OCI-LY3 (cell line): ENCODE results near the gene RSKR.
"Not testable (repeated sequence)": the region's sequence is repeated elsewhere in the genome, so short reads cannot be mapped to it uniquely, and the experiment has no call there.

Experiments
- H2AFZ ChIP-seq: fragments of 200-600, 300-600 bp; shearing (Covaris generic); 2 replicates; pipeline ENCODE4 v1.6.0; 2014; ENCODE audit warnings: antibody characterized with exemption, low read depth, low read length
- H3K27ac ChIP-seq: fragments of 200-600, 300-600 bp; sonication (generic); 2 replicates; pipeline ENCODE4 v1.5.1; 2014; ENCODE audit warnings: mild to moderate bottlenecking, low read length, moderate library complexity, mixed read lengths
- H3K27me3 ChIP-seq: fragments of 200-600, 300-600 bp; sonication (generic); 2 replicates; pipeline ENCODE4 v1.6.1; 2014; ENCODE audit warnings: low read depth, low read length, mixed read lengths
- H3K36me3 ChIP-seq: fragments of 200-600, 300-600 bp; sonication (generic); replicated peaks from 2 replicates; pipeline ENCODE3; 2014; ENCODE audit warnings: low read depth, low read length, mixed read lengths
- H3K4me1 ChIP-seq: fragments of 300-600, 200-600 bp; sonication (generic); 2 replicates; pipeline ENCODE4 v1.6.1; 2014; ENCODE audit warnings: low read length, mixed read lengths
- H3K4me2 ChIP-seq: fragments of 200-600, 300-600 bp; sonication (generic); 2 replicates; pipeline ENCODE4 v1.6.1; 2014; ENCODE audit warnings: low read length, mixed read lengths
- H3K4me3 ChIP-seq: fragments of 300-600, 200-600 bp; sonication (generic); 2 replicates; pipeline ENCODE4 v1.5.1; 2014; ENCODE audit warnings: antibody characterized with exemption, mild to moderate bottlenecking, low read length, moderate library complexity
- H3K79me2 ChIP-seq: fragments of 300-600, 200-600 bp; shearing (Covaris generic); 2 replicates; pipeline ENCODE4 v1.6.1; 2014; ENCODE audit warnings: mild to moderate bottlenecking, low read length, mixed read lengths
- H3K9ac ChIP-seq: fragments of 300-600, 200-600 bp; shearing (Covaris generic); 2 replicates; pipeline ENCODE4 v1.6.0; 2014; ENCODE audit warnings: mild to moderate bottlenecking, low read length, moderate library complexity
- H3K9me3 ChIP-seq: fragments of 200-600, 300-600 bp; shearing (Covaris generic); 2 replicates; pipeline ENCODE4 v1.6.1; 2014; ENCODE audit warnings: low read length, mixed read lengths; ENCODE audit not compliant: insufficient read depth
- H4K20me1 ChIP-seq: fragments of 200-600, 300-600 bp; sonication (generic); 2 replicates; pipeline ENCODE4 v1.6.1; 2016; ENCODE audit warnings: low read length, mixed read lengths; ENCODE audit not compliant: insufficient read depth
- CTCF ChIP-seq: fragments of 200-600, 300-600 bp; sonication (generic); IDR thresholded peaks from 2 replicates; pipeline ENCODE4 v1.5.1; 2014; ENCODE audit warnings: antibody characterized with exemption, low read length, low read depth
- EZH2phosphoT487 ChIP-seq: fragments of 200-600 bp; shearing (Covaris generic); IDR thresholded peaks from 2 replicates; pipeline ENCODE4 v1.6.1; 2018; ENCODE audit warnings: antibody characterized with exemption, mixed run types, low read depth

RSKR gene

GRCh38 chr17:28613931-28614381, at the start of gene RSKR:
TSS of gene RSKR (minus strand) at chr17:28614185. CDS start at chr17:28614161, 24 bp downstream.
- H3K9me3 ChIP-seq: no peaks in the 10 kb centered on the region
- no peak within 1 kb of the TSS for H3K4me2 ChIP-seq
- H3K4me1 ChIP-seq: peaks cover 15% of the 10 kb centered on the region
- TF ChIP-seq CTCF: no peak
- no peak for TF ChIP-seq EZH2phosphoT487
- H2AFZ ChIP-seq: no peak within 1 kb of the TSS
- H3K4me3 ChIP-seq: no peak within 1 kb of the TSS
- peaks cover 81% of the 10 kb centered on the region for H3K36me3 ChIP-seq
- H3K79me2 ChIP-seq: no peaks in the 10 kb centered on the region
- no peak within 1 kb of the TSS; the same call in 1 of the 2 replicates for H3K27ac ChIP-seq
- no peaks in the 10 kb centered on the region for H3K27me3 ChIP-seq
- H4K20me1 ChIP-seq: 0 out of 2 replicates have a peak, but pooled peaks cover 11% of the 10 kb centered on the region
- H3K9ac ChIP-seq: no peak within 1 kb of the TSS

GRCh38 chr17:28663723-28664122, 49.7 kb upstream of the RSKR start:
- Histone ChIP-seq H3K27ac (no peak overlapping the region), H2AFZ (no peak overlapping the region), H3K79me2 (peaks cover 89% of the 10 kb centered on the region), H3K9me3 (no peaks in the 10 kb centered on the region), H3K4me2 (no peak overlapping the region), H3K4me3 (no peak overlapping the region), H4K20me1 (peaks cover 11% of the 10 kb centered on the region), H3K4me1 (peaks cover 18% of the 10 kb centered on the region), H3K36me3 (peaks cover 29% of the 10 kb centered on the region), H3K9ac (no peak overlapping the region), H3K27me3 (no peaks in the 10 kb centered on the region)
- TF ChIP-seq EZH2phosphoT487 (no peak), CTCF (no peak)

- H2AFZ ChIP-seq: peak overlapping the region; percentile 96; the same call in 1 of the 2 replicates
- peak overlapping the region; percentile 90 for H3K4me3 ChIP-seq
- H3K27ac ChIP-seq: peak overlapping the region; percentile 93
- TF ChIP-seq EZH2phosphoT487 (no peak), CTCF (no peak)
- peaks cover 7% of the 10 kb centered on the region; the same call in 1 of the 2 replicates for H4K20me1 ChIP-seq
- H3K4me1 ChIP-seq: peaks cover 18% of the 10 kb centered on the region
- peak overlapping the region; percentile 93 for H3K4me2 ChIP-seq
- H3K9me3 ChIP-seq: no peaks in the 10 kb centered on the region
- peaks cover 81% of the 10 kb centered on the region for H3K79me2 ChIP-seq
- peaks cover 23% of the 10 kb centered on the region for H3K36me3 ChIP-seq
- no peaks in the 10 kb centered on the region for H3K27me3 ChIP-seq
- peak overlapping the region; percentile 91 for H3K9ac ChIP-seq
Observed at GRCh38 chr17:28662527-28662829, 48.5 kb upstream of the RSKR start.

- peaks cover 18% of the 10 kb centered on the region for H3K4me1 ChIP-seq
- peaks cover 23% of the 10 kb centered on the region for H3K36me3 ChIP-seq
- peak within 1 kb of the TSS; percentile 90 for H3K4me3 ChIP-seq
- TF ChIP-seq CTCF (no peak), EZH2phosphoT487 (no peak)
- H3K4me2 ChIP-seq: peak within 1 kb of the TSS; percentile 93
- H3K27me3 ChIP-seq: no peaks in the 10 kb centered on the region
- peaks cover 7% of the 10 kb centered on the region; the same call in 1 of the 2 replicates for H4K20me1 ChIP-seq
- H3K9ac ChIP-seq: peak within 1 kb of the TSS; percentile 91
- peak within 1 kb of the TSS; percentile 93 for H3K27ac ChIP-seq
- no peaks in the 10 kb centered on the region for H3K9me3 ChIP-seq
- peak within 1 kb of the TSS; percentile 96 for H2AFZ ChIP-seq
- H3K79me2 ChIP-seq: peaks cover 81% of the 10 kb centered on the region
Observed at GRCh38 chr17:28661635-28662526, 47.9 kb upstream of the RSKR start, which contains the start of the genes SDF2 and SUPT6H. TSS of gene SDF2 (minus strand) at chr17:28661906. CDS start at chr17:28661876, 30 bp downstream. TSS of gene SUPT6H (plus strand) at chr17:28662205. CDS start at chr17:28673402, 11,197 bp downstream.

- not testable (repeated sequence) for H3K4me2 ChIP-seq, H3K4me3 ChIP-seq, H2AFZ ChIP-seq, H3K27ac ChIP-seq, H4K20me1 ChIP-seq, H3K9ac ChIP-seq, H3K27me3 ChIP-seq, H3K9me3 ChIP-seq
- Histone ChIP-seq H3K79me2 (peaks cover 69% of the 10 kb centered on the region), H3K36me3 (peaks cover 26% of the 10 kb centered on the region), H3K4me1 (peaks cover 18% of the 10 kb centered on the region)
Observed at GRCh38 chr17:28659497-28659881, 45.5 kb upstream of the RSKR start.
